ENCODE measurements around the gene TRAF4. TPM values are rescaled to one million over a fixed set of nuclear protein-coding genes. Genes with fewer than 3 reads are reported as not detected.

Gene TRAF4
- total RNA-seq, 1 experiment from 2014 or later, result 268 TPM

GRCh38 chr17:28760601-28761562 is 17.1 kb downstream of the TRAF4 start (continued):
- TF ChIP-seq ATF2 (CRISPR knock-in tag; IDR thresholded peaks at IDR 0.05; ENCODE audit: borderline replicate concordance, low read depth), result no peak
- TF ChIP-seq KAT7 (CRISPR knock-in tag; IDR thresholded peaks at IDR 0.05; ENCODE audit: borderline replicate concordance), result no peak
- 0 out of 2 replicates have a peak, but pooled peaks have one; percentile 13 for TF ChIP-seq CREB1 (CRISPR knock-in tag; IDR thresholded peaks at IDR 0.05)
- 0 out of 2 replicates have a peak, but pooled peaks have one; percentile 41 for TF ChIP-seq HMGXB4 (CRISPR knock-in tag; IDR thresholded peaks at IDR 0.05)
- no peak for TF ChIP-seq USF2 (CRISPR knock-in tag; IDR thresholded peaks at IDR 0.05)
- TF ChIP-seq ZNF281 (CRISPR knock-in tag; IDR thresholded peaks at IDR 0.05), result 0 out of 2 replicates have a peak, but pooled peaks have one; percentile 12
- TF ChIP-seq CREM (CRISPR knock-in tag; IDR thresholded peaks at IDR 0.05), result 0 out of 2 replicates have a peak, but pooled peaks have one; percentile 48
- no peak for TF ChIP-seq ATF1 (CRISPR knock-in tag; IDR thresholded peaks at IDR 0.05)
- no peak for TF ChIP-seq ZNF232 (CRISPR knock-in tag; IDR thresholded peaks at IDR 0.05)
- no peak for TF ChIP-seq IRF2 (CRISPR knock-in tag; IDR thresholded peaks at IDR 0.05; ENCODE audit: borderline replicate concordance, low read depth)
- no peak for TF ChIP-seq MLX (CRISPR knock-in tag; IDR thresholded peaks at IDR 0.05)
- no peak for TF ChIP-seq RORB (CRISPR knock-in tag; IDR thresholded peaks at IDR 0.05)
- TF ChIP-seq MYBL2 (CRISPR knock-in tag; IDR thresholded peaks at IDR 0.05), result no peak
- no peak for TF ChIP-seq RELA (CRISPR knock-in tag; IDR thresholded peaks at IDR 0.05; ENCODE audit: borderline replicate concordance)
- no peak for TF ChIP-seq ZNF425 (CRISPR knock-in tag; conservative IDR thresholded peaks at IDR 0.05)
- no peak for TF ChIP-seq AR (CRISPR knock-in tag; IDR thresholded peaks at IDR 0.05)
- TF ChIP-seq E2F4 (CRISPR knock-in tag; IDR thresholded peaks at IDR 0.05; ENCODE audit: borderline replicate concordance, low read depth), result no peak
- peak; percentile 45; the same call in 1 of the 2 replicates for TF ChIP-seq ZNF423 (CRISPR knock-in tag; IDR thresholded peaks at IDR 0.05)

Measured in WTC11 (cell line).